A673 (cell line): ENCODE data around the gene HCST.

Source experiments
- EZH2 ChIP-seq: fragments of 200-600 bp; sonication (generic); IDR thresholded peaks from 2 replicates; pipeline ENCODE4 v1.6.1; 2017; ENCODE audit warnings: borderline replicate concordance, low read depth, mild to moderate bottlenecking, mixed read lengths, antibody characterized with exemption, low read length; ENCODE audit not compliant: poor library complexity, severe bottlenecking
- TF ChIP-seq, protein P1 (sequence below): fragments of 300-800, 200-600 bp; sonication (generic); conservative IDR thresholded peaks from 2 replicates; pipeline ENCODE4 v1.5.1; 2017; ENCODE audit warnings: low read depth, mild to moderate bottlenecking, antibody characterized with exemption, low read length, moderate library complexity, mixed read lengths

DNA sequence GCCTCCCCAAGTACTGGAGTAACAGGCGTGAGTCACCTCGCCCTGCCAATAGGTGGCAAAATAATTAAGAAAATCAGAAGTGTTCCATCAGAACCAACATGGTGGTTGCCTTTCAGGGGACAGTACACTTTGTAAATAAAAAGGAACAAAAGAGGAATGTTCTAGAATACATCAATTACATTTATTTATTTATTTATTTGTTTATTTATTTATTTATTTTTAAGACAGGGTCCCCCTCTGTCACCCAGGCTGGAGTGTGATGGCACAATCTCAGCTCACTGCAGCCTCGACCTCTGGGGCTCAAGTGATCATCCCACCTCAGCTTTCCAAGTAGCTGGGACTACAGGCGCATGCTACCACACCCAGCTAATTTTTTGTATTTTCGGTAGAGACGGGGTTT lies 18.7 kb downstream of the HCST start:
- TF ChIP-seq, protein P1, sequence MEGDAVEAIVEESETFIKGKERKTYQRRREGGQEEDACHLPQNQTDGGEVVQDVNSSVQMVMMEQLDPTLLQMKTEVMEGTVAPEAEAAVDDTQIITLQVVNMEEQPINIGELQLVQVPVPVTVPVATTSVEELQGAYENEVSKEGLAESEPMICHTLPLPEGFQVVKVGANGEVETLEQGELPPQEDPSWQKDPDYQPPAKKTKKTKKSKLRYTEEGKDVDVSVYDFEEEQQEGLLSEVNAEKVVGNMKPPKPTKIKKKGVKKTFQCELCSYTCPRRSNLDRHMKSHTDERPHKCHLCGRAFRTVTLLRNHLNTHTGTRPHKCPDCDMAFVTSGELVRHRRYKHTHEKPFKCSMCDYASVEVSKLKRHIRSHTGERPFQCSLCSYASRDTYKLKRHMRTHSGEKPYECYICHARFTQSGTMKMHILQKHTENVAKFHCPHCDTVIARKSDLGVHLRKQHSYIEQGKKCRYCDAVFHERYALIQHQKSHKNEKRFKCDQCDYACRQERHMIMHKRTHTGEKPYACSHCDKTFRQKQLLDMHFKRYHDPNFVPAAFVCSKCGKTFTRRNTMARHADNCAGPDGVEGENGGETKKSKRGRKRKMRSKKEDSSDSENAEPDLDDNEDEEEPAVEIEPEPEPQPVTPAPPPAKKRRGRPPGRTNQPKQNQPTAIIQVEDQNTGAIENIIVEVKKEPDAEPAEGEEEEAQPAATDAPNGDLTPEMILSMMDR: no peak
- no peak for TF ChIP-seq EZH2
